ENCODE data around the gene RAET1E. TPM values are rescaled to one million over a fixed set of nuclear protein-coding genes. Genes with fewer than 3 reads are reported as not detected.

The RAET1E gene
- total and polyA plus RNA-seq, 2 experiments from 2014 or later: not detected

DNA sequence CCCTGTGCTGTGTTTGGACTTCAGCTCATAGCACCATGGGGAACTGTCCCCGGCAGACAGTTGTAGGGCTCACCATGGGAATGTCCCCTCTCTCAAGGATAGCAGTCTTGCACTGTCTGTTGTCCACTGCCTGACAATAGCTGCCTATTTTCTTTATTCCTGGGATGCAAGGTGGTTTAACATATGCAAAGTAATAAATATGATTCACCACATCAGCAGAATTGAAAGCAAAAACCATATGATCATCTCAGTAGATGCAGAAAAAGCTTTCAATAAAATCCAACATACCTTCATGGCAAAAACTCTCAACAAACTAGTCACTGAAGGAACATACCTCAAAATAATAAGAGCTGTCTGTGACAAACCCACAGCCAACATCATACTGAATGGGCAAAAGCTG, 20.3 kb downstream of the RAET1E start:
- Histone ChIP-seq H3K4me1 (ENCODE audit: insufficient read depth) (no peaks in the 10 kb centered on the region), H3K4me3 (no peak overlapping the region), H3K27me3 (ENCODE audit: insufficient read depth) (no peaks in the 10 kb centered on the region), H2AFZ (no peak overlapping the region), H3K9me2 (ENCODE audit: insufficient read depth) (peaks cover 3% of the 10 kb centered on the region), H4K20me1 (replicated peaks; ENCODE audit: insufficient read depth) (no peaks in the 10 kb centered on the region), H3K4me2 (no peak overlapping the region), H3F3A (replicated peaks; ENCODE audit: low read depth) (no peaks in the 10 kb centered on the region), H3K36me3 (ENCODE audit: insufficient read depth) (no peaks in the 10 kb centered on the region), H3K27ac (ENCODE audit: low read depth) (no peak overlapping the region), H3K79me2 (replicated peaks; ENCODE audit: insufficient read depth) (no peaks in the 10 kb centered on the region)
- Mint-ChIP-seq H3K36me3 (ENCODE audit: low read depth) (no peaks in the 10 kb centered on the region), H3K27me3 (ENCODE audit: insufficient read depth, low read depth, poor library complexity) (peaks cover 4% of the 10 kb centered on the region), H3K4me1 (no peaks in the 10 kb centered on the region), H3K27ac (no peak overlapping the region), H3K9me3 (peaks cover 4% of the 10 kb centered on the region; the same call in 1 of the 3 replicates), H3K4me3 (no peak overlapping the region)
- ATAC-seq (no peak), DNase-seq (ENCODE audit: low spot score) (no peak)
- TF ChIP-seq NANOG (IDR thresholded peaks at IDR 0.05; ENCODE audit: borderline replicate concordance) (no peak), CTCF (conservative IDR thresholded peaks at IDR 0.05; ENCODE audit: low read depth in 2 of 2) (no peak), ZNF114 (CRISPR knock-in tag; IDR thresholded peaks at IDR 0.05) (no peak), ZNF331 (CRISPR knock-in tag; IDR thresholded peaks at IDR 0.05; ENCODE audit: low read depth) (no peak), EZH2phosphoT487 (IDR thresholded peaks at IDR 0.05; ENCODE audit: unreplicated experiment) (no peak), JUNB (IDR thresholded peaks at IDR 0.05; ENCODE audit: unreplicated experiment) (no peak)
- TF ChIP-seq, protein P1, sequence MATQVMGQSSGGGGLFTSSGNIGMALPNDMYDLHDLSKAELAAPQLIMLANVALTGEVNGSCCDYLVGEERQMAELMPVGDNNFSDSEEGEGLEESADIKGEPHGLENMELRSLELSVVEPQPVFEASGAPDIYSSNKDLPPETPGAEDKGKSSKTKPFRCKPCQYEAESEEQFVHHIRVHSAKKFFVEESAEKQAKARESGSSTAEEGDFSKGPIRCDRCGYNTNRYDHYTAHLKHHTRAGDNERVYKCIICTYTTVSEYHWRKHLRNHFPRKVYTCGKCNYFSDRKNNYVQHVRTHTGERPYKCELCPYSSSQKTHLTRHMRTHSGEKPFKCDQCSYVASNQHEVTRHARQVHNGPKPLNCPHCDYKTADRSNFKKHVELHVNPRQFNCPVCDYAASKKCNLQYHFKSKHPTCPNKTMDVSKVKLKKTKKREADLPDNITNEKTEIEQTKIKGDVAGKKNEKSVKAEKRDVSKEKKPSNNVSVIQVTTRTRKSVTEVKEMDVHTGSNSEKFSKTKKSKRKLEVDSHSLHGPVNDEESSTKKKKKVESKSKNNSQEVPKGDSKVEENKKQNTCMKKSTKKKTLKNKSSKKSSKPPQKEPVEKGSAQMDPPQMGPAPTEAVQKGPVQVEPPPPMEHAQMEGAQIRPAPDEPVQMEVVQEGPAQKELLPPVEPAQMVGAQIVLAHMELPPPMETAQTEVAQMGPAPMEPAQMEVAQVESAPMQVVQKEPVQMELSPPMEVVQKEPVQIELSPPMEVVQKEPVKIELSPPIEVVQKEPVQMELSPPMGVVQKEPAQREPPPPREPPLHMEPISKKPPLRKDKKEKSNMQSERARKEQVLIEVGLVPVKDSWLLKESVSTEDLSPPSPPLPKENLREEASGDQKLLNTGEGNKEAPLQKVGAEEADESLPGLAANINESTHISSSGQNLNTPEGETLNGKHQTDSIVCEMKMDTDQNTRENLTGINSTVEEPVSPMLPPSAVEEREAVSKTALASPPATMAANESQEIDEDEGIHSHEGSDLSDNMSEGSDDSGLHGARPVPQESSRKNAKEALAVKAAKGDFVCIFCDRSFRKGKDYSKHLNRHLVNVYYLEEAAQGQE (IDR thresholded peaks at IDR 0.05; ENCODE audit: unreplicated experiment): no peak

DNA sequence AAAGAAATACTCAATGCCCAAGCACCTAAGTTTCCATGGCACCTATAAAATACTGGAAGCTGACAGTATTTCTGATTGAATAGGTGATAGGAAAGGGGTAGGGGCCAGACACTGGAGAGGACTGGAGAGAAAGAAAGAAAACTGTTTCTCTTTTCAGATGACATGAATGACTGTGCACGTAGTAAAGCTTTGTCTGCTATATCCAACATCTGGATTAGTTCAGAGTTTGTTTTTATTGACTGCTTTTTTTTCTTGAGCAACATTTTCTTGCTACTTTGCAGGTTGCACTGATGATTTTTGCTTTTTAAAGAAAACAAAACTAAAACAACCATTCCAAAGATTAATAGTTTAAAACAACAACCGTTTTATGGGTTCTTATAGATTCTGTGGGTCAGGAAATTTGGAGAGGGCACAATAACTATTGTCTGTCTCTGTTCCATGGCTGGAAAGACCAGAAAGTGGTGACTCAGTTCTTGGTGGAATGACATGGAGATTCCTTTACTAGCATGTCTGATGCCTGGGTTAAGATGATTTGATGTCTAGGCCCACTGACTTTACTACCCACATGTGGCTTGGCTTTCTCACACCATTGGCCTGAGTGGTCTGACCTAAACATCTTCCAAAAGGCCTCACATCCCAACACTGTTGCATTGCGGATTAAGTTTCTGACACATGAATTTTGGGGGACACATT, 21.5 kb downstream of the RAET1E start:
- no peak overlapping the region for H2AFZ ChIP-seq
- no peak for ATAC-seq
- no peaks in the 10 kb centered on the region for H3K36me3 Mint-ChIP-seq (ENCODE audit: low read depth)
- TF ChIP-seq ZNF331 (CRISPR knock-in tag; IDR thresholded peaks at IDR 0.05; ENCODE audit: low read depth) (no peak), EZH2phosphoT487 (IDR thresholded peaks at IDR 0.05; ENCODE audit: unreplicated experiment) (no peak), POLR2AphosphoS5 (IDR thresholded peaks at IDR 0.05; ENCODE audit: low read depth) (no peak), ETS1 (IDR thresholded peaks at IDR 0.05) (no peak), EZH2 (IDR thresholded peaks at IDR 0.05; ENCODE audit: low read depth, unreplicated experiment) (no peak), JUNB (IDR thresholded peaks at IDR 0.05; ENCODE audit: unreplicated experiment) (no peak), CTCF (conservative IDR thresholded peaks at IDR 0.05; ENCODE audit: low read depth in 2 of 2) (no peak)
- TF ChIP-seq, protein P1 (IDR thresholded peaks at IDR 0.05; ENCODE audit: unreplicated experiment): no peak

More for the DNA sequence above, 21.5 kb downstream of the RAET1E start:
- Histone ChIP-seq H3K4me1 (ENCODE audit: insufficient read depth) (no peaks in the 10 kb centered on the region), H3K79me2 (replicated peaks; ENCODE audit: insufficient read depth) (no peaks in the 10 kb centered on the region), H3K9me2 (ENCODE audit: insufficient read depth) (no peaks in the 10 kb centered on the region; the same call in none of the 2 replicates), H3K27ac (ENCODE audit: low read depth) (no peak overlapping the region), H4K20me1 (replicated peaks; ENCODE audit: insufficient read depth) (no peaks in the 10 kb centered on the region), H3K4me2 (no peak overlapping the region), H3K4me3 (no peak overlapping the region), H3K36me3 (ENCODE audit: insufficient read depth) (no peaks in the 10 kb centered on the region), H3F3A (replicated peaks; ENCODE audit: low read depth) (no peaks in the 10 kb centered on the region), H3K27me3 (ENCODE audit: insufficient read depth) (no peaks in the 10 kb centered on the region)
- Mint-ChIP-seq H3K9me3 (peaks cover 6% of the 10 kb centered on the region; the same call in 1 of the 3 replicates), H3K4me1 (no peaks in the 10 kb centered on the region), H3K27me3 (ENCODE audit: insufficient read depth, low read depth, poor library complexity) (peaks cover 4% of the 10 kb centered on the region), H3K27ac (no peak overlapping the region), H3K4me3 (no peak overlapping the region)
- no peak for DNase-seq (ENCODE audit: low spot score)
